ENCODE measurements around the gene MSMB. TPM values are rescaled to one million over a fixed set of nuclear protein-coding genes. Genes with fewer than 3 reads are reported as not detected.
"Not testable (repeated sequence)": the region's sequence is repeated elsewhere in the genome, so short reads cannot be mapped to it uniquely, and the experiment has no call there.

MSMB gene
- polyA plus RNA-seq, 1 donor (not counting 4 experiments of a cell fraction or from before 2014, with no cell fraction given), result not detected

GRCh38 chr10:45983538-45984186 is 62.4 kb downstream of the MSMB start:
- H3K9me1 ChIP-seq (ENCODE audit: control insufficient read depth, extremely low read depth, insufficient read depth, low read length); H2AFZ ChIP-seq (ENCODE audit: control insufficient read depth, low read length); H3K9ac ChIP-seq (ENCODE audit: control insufficient read depth, extremely low read depth, insufficient read depth, low read length); FAIRE-seq; H4K20me1 ChIP-seq (ENCODE audit: control insufficient read depth, extremely low read depth, insufficient read depth, low read length); H3K4me3 ChIP-seq (ENCODE audit: control insufficient read depth in 2 of 3, extremely low read depth in 1 of 3, insufficient read depth in 2 of 3, low read depth in 1 of 3, low read length in 3 of 3); DNase-seq (ENCODE audit: low read depth, low spot score); H3K4me2 ChIP-seq (ENCODE audit: control insufficient read depth, extremely low read depth, insufficient read depth, low read depth, low read length); H3K9me3 ChIP-seq (ENCODE audit: control insufficient read depth, low read depth, low read length); H3K36me3 ChIP-seq (ENCODE audit: control insufficient read depth in 2 of 2, extremely low read depth in 1 of 2, insufficient read depth in 2 of 2, low read length in 2 of 2); H3K4me1 ChIP-seq (ENCODE audit: control insufficient read depth, extremely low read depth, insufficient read depth, low read length); H3K27me3 ChIP-seq (ENCODE audit: control insufficient read depth, extremely low read depth, insufficient read depth, low read length); H3K27ac ChIP-seq (ENCODE audit: control insufficient read depth, insufficient read depth, low read length); dilution Hi-C loops (cut with MboI; ENCODE audit: extremely low pct_ligation_motif_present, low sequenced_read_pairs): not testable (repeated sequence)
- peaks cover 13% of the 10 kb centered on the region for H3K79me2 ChIP-seq (ENCODE audit: control insufficient read depth, insufficient read depth, low read length)
- peak in 1 of 3 experiments; percentile 17 for TF ChIP-seq CTCF (optimal IDR thresholded peaks at IDR 0.05 in 1 of 3, IDR thresholded peaks at IDR 0.05 in 1 of 3, conservative IDR thresholded peaks at IDR 0.05 in 1 of 3; ENCODE audit: extremely low read depth in 1 of 3, insufficient read depth in 2 of 3, low read length in 3 of 3)

Small RNAs within 50 kb of the gene (small RNA-seq; reads per million reads assigned to genes)
- gene SNORA74C-1 (ENCODE audit: insufficient read length in 3 of 3, low read depth in 3 of 3, low replicate concordance in 1 of 3), result 0 reads per million in 3 experiments

Other genes starting within 250 kb of the MSMB start
- 9.1 to 18.2 TPM (median 13.3 TPM) in 3 replicates for gene AGAP4, start 198.8 kb downstream of the MSMB start, polyA plus RNA-seq
- 115 to 172 TPM (median 122 TPM) in 3 replicates for gene TIMM23, start 73.8 kb downstream of the MSMB start, polyA plus RNA-seq
- 134 to 179 TPM (median 165 TPM) in 3 replicates for gene NCOA4, start 15.6 kb downstream of the MSMB start, polyA plus RNA-seq
- not detected in 3 replicates for gene ANTXRL, start 240.7 kb upstream of the MSMB start, polyA plus RNA-seq